ENCODE data around the gene CDAN1.

CDAN1 gene

DNA sequence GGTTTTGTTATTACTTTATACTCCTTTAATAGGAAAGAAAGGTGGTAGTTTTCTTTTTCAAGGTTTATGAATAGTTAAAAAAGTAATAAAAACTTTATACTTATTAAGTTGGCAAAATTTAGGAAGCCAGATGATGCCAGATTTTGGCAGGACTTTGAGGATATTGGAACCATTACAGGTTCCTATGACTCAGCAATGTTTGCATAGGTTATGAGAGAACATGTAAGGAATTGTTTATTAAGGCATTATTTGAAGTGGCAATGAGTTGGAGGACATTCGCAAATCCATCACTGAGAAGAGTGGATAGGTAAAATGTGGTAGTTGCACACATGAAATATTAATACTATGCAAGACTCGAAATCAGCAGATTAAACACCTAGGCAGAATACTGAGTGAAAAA lies 29.9 kb downstream of the CDAN1 start:
- peak; percentile 28 for DNase-seq (ENCODE audit: low read depth)

DNA sequence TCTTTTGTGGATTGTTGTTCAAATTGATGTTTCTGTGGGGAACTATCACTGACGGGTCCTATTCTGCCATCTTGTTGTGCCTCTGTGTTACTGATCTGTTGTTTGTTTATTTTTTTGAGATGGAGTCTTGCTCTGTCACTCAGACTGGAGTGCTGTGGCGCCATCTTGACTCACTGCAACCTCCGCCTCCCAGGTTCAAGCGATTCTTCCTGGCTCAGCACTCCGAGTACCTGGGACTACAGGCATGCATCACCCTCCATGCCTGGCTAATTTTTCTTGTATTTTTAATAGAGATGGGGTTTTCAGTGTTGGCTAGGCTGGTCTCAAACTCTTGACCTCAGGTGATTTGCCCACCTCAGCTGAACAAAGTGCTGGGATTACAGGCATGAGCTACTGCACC lies 31.6 kb downstream of the CDAN1 start:
- DNase-seq (ENCODE audit: low read depth), result no peak

DNA sequence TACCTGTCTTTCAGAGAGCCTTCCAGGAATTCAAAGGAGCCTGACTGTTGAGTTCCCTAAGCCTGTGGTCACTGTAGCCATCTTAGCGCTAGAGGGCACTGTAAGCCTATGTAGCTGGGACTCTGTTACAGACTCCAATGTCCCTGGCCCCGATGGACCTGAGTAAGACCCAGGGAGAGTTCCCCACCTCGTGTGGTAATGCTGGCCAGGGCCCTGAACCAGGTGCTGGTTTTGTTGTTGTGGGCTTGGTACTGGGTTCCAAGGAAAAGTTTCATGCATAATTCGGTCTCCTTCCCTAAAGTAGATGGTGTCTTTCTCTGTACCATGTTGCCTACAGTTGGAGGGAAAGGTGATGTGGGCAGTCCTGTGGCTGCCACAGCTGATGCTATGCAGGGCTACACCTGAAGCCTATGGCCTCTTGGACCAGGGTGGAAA lies 32.4 kb downstream of the CDAN1 start:
- DNase-seq (ENCODE audit: low read depth), result peak; percentile 69

DNA sequence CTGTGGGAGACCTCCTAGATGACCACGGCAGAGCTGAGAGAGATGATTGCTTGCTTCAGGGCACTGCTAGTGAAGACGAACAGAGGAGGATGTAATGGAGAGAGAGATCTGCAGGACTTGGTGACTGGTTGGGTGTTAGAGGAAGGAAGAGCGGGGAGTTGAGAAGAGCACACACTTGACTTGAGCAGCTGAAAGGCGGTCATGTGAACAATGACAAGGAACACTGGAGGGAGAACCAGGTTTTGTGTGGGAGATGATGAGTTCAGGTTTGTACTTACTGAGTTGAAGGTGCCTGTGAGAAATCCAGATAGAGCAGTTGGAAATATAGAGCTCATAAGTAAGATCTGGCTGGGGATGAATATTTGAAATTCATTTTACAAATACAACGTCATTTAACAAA lies 40.3 kb downstream of the CDAN1 start:
- no peak for DNase-seq (ENCODE audit: low read depth)

DNA sequence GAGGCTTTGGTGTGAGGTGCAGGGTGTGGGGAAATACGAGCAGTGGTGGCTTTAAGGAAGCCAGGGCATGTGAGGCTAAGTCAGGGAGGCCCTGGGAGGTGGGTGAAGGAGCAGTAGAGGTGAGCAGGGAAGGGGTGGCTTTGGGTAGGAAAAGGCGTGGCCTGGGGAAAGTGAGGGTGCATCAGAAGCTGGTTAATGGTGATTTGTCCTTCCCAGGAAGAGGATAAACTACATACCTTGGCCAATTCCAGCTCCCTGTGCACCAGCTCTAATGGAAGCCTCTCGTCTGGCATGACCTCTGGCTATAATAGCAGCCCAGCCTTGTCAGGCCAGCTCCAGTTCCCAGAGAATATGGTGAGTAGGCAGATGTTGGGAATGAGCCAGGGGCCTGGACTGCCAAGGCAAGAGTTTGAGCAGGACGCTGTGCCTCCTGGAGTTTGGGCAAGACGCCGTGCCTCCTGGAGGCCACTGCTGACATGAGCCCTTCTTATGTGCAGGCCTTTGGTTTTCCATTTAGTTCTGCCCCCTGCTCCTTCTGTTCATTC lies 41.3 kb downstream of the CDAN1 start:
- no peak for DNase-seq (ENCODE audit: low read depth)

DNA sequence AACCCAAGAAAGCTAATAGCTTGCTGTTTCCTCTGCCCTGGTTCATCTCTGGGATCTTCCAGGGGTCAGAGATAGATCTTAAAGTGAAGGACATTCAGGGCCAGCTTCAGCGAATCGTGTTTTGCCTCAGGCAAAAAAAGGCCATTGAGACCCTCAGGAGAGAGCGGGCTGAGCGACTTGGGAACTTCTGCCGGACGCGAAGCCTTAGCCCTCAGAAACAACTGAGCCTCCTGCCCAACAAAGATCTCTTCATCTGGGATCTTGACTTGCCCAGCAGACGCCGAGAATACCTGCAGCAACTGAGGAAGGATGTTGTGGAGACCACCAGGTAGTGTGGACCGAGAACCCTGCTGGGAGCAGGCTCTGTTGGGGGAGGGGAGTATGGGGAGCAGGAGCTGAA lies 42.5 kb downstream of the CDAN1 start:
- DNase-seq (ENCODE audit: low read depth), result no peak

DNA sequence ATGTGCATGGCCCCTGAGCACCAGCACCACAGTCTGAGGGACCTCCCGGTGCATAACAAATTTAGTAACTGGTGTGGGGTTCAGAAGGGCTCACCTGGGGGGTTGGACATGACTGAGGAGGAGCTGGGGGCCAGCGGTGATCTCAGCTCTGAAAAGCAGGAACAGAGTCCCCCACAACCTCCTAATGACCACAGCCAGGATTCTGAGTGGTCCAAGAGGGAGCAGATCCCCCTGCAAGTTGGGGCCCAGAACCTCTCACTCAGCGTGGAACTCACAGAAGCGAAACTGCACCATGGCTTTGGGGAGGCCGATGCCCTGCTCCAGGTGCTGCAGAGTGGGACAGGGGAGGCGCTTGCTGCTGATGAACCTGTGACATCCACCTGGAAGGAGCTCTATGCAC lies 43.0 kb downstream of the CDAN1 start:
- no peak for DNase-seq (ENCODE audit: low read depth)

DNA sequence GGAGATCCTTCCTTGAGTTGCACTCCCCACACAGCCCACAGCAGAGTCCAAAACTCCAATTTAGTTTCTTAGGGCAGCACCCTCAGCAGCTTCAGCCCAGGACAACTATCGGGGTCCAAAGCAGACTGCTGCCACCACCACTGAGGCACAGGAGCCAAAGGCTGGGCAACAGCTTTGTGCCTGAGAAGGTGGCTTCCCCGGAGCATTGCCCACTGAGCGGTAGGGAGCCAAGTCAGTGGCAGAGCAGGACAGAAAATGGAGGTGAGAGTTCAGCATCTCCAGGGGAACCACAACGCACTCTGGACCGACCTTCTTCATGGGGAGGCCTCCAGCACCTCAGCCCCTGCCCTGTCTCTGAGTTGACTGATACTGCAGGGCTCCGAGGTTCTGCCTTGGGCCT lies 43.4 kb downstream of the CDAN1 start:
- no peak for DNase-seq (ENCODE audit: low read depth)

DNA sequence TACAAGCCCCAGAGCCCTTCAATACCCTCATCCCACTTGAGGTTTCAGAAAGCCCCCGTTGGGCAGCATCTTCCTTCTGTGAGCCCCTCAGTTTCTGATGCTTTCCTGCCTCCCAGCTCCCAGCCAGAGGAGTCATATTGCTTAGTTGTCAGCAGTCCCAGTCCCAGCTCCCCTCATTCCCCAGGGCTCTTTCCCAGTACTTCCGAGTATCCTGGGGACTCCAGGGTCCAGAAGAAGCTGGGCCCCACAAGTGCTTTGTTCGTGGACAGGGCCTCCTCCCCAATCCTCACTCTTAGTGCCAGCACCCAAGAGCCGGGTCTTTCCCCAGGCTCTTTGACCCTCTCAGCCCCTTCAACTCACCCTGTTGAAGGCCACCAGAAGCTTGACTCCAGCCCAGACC lies 43.9 kb downstream of the CDAN1 start:
- DNase-seq (ENCODE audit: low read depth), result no peak

DNA sequence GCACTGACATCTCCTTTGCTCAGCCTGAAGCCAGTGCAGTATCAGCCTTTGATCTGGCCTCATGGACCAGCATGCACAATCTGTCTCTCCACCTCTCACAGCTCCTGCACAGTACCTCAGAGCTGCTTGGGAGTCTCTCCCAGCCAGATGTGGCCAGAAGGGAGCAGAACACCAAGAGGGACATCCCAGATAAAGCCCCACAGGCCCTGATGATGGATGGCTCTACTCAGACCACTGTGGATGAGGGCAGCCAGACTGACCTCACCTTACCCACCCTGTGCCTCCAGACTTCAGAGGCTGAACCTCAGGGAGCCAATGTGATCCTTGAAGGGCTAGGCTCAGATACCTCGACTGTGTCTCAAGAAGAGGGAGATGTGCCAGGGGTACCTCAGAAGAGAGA lies 44.4 kb downstream of the CDAN1 start:
- DNase-seq (ENCODE audit: low read depth), result no peak

DNA sequence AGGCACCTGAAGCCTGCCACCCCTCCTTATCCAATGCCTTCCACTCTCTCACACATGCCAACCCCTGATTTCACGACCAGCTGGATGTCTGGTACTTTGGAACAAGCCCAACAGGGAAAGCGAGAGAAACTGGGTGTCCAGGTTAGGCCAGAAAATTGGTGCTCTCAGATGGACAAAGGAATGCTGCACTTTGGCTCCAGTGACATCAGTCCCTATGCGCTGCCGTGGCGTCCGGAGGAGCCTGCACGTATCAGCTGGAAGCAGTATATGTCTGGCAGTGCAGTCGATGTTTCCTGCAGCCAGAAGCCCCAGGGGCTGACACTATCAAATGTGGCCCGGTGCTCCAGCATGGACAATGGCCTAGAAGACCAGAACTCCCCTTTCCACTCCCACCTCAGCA lies 45.2 kb downstream of the CDAN1 start:
- DNase-seq (ENCODE audit: low read depth), result no peak

DNA sequence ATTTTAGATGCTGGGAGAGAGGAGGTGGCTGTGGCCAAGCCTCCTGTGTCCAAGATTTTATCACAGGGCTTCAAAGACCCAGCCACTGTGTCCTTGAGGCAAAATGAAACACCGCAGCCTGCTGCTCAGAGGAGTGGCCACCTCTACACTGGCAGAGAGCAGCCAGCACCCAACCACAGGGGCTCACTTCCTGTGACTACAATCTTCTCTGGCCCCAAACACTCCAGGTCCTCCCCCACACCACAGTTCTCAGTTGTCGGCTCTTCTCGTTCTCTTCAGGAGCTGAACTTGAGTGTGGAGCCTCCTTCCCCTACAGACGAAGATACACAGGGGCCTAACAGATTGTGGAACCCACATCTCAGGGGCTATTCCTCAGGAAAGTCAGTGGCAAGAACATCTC lies 45.6 kb downstream of the CDAN1 start:
- DNase-seq (ENCODE audit: low read depth), result no peak

DNA sequence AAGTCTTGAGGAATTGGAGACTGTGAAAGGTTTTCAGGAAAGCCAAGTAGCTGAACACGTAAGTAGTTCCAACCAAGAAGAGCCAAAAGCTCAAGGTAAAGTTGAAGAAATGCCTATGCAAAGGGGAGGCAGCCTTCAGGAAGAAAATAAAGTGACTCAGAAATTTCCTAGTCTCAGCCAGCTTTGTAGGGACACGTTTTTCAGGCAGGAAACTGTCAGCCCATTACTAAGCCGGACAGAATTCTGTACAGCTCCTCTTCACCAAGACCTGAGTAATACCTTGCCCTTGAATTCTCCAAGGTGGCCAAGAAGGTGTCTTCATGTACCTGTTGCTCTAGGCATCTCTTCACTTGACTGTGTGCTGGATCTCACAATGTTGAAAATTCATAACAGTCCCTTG lies 48.6 kb downstream of the CDAN1 start:
- DNase-seq (ENCODE audit: low read depth), result no peak

DNA sequence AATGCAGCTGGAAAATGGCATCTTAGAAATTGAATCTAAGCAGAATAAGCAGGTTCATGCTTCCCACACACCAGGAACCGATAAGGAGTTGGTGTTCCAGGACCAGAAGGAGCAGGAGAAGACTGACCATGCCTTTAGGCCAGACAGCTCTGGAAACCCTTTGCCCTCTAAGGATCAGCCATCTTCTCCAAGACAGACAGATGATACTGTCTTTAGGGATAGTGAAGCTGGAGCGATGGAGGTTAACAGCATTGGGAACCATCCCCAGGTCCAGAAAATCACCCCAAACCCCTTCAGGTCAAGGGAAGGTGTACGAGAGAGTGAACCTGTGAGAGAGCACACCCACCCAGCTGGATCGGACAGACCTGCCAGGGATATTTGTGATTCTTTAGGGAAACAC lies 49.2 kb downstream of the CDAN1 start:
- DNase-seq (ENCODE audit: low read depth), result no peak

DNA sequence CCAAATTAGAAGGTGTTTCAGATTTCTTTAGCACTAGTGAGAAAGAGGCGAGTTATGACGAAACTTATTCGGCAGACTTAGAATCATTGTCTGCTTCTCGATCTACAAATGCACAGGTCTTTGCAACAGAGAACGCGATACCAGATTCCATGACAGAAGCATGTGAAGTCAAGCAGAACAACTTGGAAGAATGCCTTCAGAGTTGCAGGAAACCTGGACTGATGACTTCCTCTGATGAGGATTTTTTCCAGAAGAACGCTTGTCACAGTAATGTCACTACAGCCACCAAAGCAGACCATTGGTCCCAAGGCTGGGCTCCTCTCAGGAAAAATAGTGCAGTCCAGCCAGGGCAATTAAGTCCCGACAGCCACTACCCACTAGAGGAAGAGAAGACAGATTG lies 50.6 kb downstream of the CDAN1 start:
- no peak for DNase-seq (ENCODE audit: low read depth)

DNA sequence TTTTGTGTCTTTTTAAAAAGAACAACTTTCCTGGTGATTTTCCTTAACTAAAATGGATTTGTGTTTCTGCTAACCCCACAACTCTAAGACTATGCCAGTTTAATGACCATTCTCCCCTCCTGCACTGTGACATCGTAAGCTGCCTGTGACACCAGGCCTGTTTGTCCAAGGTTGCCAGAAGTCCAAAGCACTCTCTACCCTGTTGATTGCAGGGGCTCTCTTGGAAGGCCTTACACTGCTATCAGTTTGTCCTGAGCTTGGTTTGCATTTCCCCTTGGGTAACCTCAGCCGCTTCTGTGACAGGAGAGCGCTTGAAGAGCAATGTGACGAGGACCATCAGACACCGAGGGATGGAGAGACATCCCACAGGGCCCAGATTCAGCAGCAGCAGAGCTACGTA lies 55.8 kb downstream of the CDAN1 start:
- no peak for DNase-seq (ENCODE audit: low read depth)

DNA sequence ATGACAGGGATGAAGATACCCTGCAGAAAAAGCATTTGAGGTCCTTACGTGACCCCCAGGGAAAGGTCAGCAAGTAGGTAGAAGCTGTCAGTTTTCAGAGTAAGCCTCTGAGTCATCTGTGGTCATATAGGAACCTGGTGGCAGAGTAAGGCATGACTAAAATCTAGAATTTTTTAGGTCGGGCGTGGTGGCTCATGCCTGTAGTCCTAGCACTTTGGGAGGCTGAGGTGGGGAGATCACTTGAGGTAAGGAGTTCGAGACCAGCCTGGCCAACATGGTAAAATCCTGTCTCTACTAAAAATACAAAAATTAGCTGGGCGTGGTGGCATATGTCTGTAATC lies 56.8 kb downstream of the CDAN1 start:
- peak; percentile 32 for DNase-seq (ENCODE audit: low read depth)

DNA sequence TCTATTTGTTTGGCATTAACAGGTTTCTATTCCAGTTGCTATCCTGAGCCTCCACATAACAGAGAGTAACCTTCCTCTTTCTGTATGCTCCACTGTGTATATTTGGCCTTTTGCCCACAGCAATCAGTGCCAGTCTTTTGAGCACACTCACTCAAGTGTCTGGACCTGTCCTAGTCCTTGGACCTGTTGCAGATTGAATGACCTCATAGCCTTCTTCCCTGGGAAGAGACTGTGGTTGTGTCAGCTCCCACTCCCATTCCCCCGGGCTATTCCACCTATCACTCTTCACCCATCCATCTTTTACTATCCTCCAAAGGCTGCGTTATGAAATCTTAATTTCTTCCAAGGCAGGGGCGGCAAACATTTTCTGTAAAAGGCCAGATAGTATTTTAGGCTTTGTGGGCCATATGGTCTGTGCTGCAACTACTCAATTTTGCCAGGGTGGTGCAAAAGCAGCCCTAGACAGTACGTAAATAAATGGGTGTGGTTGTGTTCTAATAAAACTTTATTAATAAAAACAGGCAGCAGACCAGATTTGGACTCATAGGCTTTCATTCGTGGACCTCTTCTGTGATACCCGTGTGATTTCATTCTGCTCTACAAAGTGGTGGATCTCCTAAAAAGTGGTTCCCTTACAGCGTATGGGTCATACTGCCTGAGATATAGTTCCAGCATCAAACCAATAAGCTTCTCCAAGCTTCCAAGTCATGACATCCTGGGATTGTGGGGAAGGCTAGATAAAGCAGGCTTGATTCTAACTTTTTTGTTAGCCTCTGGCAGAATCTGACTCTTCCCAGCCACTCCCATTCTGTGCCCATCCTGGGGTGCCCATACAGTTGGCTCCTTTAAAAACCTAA lies 57.4 kb downstream of the CDAN1 start:
- DNase-seq (ENCODE audit: low read depth), result no peak

DNA sequence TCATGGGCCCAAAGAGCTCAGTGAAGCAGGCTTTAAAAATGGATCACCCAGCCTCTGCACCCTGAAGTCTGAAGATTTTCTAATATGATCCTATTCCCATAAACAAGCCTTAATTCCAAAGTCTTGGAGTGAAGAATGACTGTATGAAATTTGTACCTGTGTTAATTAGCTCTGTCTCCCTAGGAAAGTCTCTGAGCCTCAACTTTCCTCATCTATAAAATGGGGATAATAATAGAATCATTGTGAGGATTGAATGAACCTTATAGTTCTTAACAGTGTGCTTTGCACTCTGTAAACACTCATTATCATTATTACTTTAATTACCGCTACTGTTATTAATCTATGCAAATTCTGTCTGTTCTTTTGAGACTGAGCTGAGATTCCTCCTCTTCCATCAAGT lies 61.9 kb downstream of the CDAN1 start:
- DNase-seq (ENCODE audit: low read depth), result no peak

DNA sequence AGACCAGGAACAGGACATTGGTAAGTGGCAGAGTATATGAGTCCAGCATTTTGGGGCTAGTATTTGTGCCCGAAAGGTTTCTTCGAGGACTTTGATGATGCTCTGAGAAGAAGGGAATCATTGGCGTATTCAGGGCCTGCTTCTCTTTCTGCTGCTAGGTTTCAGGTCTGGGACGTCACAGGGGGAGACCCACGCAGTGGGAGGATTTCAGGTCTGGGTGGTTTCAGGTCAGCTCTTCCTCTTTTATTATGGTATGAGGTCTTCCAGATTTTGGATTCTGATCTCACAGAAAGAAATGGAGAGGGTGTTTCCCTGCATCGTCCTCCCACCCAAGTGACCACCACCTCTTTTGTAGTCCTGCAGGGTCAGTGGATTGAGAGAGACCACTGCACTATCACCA lies 62.5 kb downstream of the CDAN1 start:
- no peak for DNase-seq (ENCODE audit: low read depth)
